Measurements from ENCODE around the gene CARM1.

The CARM1 gene

DNA sequence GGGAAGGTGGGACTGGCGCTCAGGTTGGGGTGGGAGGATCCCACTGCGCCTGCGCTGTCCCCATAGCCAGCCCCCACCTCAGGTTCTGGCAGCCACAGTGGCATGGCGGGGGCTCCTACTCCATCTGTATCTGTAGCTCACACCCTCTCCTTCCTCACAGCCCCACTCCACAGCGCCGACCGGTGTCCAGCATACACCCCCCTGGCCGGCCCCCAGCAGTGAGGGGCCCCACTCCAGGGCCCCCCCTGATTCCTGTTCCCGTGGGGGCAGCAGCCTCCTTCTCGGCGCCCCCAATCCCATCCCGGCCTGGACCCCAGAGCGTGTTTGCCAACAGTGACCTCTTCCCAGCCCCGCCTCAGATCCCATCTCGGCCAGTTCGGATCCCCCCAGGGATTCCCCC lies 41.4 kb upstream of the CARM1 start:
- no peak overlapping the region for H3K4me3 ChIP-seq (ENCODE audit: low read depth, low read length)
- DNase-seq (ENCODE audit: low read depth, low spot score) = no peak
- CTCF ChIA-PET = interaction anchor here (0.9 to 3.0 kb wide), 2 partner anchors 34 to 41 kb away, joined by 3 to 16 read pairs; partner anchors contain the start of gene CARM1
- TF ChIP-seq, protein P1, sequence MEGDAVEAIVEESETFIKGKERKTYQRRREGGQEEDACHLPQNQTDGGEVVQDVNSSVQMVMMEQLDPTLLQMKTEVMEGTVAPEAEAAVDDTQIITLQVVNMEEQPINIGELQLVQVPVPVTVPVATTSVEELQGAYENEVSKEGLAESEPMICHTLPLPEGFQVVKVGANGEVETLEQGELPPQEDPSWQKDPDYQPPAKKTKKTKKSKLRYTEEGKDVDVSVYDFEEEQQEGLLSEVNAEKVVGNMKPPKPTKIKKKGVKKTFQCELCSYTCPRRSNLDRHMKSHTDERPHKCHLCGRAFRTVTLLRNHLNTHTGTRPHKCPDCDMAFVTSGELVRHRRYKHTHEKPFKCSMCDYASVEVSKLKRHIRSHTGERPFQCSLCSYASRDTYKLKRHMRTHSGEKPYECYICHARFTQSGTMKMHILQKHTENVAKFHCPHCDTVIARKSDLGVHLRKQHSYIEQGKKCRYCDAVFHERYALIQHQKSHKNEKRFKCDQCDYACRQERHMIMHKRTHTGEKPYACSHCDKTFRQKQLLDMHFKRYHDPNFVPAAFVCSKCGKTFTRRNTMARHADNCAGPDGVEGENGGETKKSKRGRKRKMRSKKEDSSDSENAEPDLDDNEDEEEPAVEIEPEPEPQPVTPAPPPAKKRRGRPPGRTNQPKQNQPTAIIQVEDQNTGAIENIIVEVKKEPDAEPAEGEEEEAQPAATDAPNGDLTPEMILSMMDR (IDR thresholded peaks at IDR 0.05; ENCODE audit: insufficient read depth, low read length, missing control alignments) = no peak
- POLR2A ChIA-PET = no interaction called here

DNA sequence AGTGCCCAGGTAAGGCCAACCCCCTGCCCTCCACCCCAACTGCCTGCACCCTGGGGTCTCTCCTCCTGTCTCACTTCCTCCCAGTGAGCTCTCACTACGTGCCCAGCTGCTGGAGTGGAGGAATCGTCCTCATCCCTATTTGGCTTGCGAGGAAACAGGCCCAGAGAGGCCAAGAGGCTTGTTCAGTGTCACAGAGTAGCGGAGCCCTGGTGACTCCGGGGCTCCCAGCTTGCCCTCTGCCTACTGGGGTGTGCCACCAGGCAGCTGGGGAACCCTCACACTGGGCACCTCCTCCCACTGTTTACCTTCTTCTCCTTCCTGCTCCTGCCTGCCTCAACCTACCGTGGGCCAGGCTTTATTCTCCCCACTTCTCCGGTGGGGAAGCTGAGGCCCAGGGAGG lies 41.0 kb upstream of the CARM1 start:
- ChIA-PET CTCF (interaction anchor here (0.8 kb wide), 1 partner anchor 114 kb away, joined by 3 read pairs; no protein-coding TSS in a partner anchor), POLR2A (no interaction called here)
- no peak overlapping the region for H3K4me3 ChIP-seq (ENCODE audit: low read depth, low read length)
- no peak for DNase-seq (ENCODE audit: low read depth, low spot score)
- TF ChIP-seq, protein P1 (IDR thresholded peaks at IDR 0.05; ENCODE audit: insufficient read depth, low read length, missing control alignments) = no peak

DNA sequence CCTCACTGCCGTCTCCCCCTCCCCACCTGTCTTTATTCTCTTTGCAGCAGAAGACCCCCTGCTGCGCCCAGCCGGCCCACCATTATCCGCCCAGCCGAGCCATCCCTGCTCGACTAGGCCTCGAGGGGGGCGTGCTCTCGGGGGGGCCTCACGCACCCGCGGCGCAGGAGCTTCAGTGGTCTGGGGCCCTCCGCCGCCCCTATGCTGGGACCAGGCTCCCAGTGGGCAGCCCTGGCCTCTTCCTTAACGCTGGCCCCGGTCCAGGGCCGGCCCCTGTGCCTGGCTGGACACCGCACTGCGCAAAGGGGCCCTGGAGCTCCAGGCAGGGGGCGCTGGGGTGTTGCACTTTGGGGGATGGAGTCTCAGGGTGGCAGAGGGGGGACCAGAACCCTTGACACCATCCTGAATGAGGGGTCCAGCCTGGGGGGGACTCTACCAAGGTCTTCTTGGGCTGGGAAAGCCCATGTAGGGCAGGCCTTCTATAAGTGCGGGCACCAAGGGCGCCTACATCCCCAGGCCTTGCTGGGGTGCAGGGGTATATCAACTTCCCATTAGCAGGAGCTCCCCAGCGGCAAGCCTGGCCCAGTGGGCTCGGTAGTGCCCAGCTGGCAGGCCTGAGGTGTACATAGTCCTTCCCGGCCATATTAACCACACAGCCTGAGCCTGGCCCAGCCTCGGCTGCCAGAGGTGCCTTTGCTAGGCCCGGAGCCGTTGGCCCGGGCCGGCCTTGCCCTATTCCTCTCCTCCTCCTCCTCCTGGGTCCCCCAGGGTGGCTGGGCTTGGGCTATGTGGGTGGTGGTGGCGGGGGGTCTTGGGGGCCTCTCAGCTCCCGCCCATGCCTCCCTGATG lies 40.2 kb upstream of the CARM1 start:
- ChIA-PET CTCF (interaction anchor here (0.8 to 1.3 kb wide), 2 partner anchors 40 to 114 kb away, joined by 3 read pairs; no protein-coding TSS in a partner anchor), POLR2A (no interaction called here)
- H3K4me3 ChIP-seq (ENCODE audit: low read depth, low read length) = no peak overlapping the region
- no peak for DNase-seq (ENCODE audit: low read depth, low spot score)
- TF ChIP-seq, protein P1 (IDR thresholded peaks at IDR 0.05; ENCODE audit: insufficient read depth, low read length, missing control alignments) = no peak

DNA sequence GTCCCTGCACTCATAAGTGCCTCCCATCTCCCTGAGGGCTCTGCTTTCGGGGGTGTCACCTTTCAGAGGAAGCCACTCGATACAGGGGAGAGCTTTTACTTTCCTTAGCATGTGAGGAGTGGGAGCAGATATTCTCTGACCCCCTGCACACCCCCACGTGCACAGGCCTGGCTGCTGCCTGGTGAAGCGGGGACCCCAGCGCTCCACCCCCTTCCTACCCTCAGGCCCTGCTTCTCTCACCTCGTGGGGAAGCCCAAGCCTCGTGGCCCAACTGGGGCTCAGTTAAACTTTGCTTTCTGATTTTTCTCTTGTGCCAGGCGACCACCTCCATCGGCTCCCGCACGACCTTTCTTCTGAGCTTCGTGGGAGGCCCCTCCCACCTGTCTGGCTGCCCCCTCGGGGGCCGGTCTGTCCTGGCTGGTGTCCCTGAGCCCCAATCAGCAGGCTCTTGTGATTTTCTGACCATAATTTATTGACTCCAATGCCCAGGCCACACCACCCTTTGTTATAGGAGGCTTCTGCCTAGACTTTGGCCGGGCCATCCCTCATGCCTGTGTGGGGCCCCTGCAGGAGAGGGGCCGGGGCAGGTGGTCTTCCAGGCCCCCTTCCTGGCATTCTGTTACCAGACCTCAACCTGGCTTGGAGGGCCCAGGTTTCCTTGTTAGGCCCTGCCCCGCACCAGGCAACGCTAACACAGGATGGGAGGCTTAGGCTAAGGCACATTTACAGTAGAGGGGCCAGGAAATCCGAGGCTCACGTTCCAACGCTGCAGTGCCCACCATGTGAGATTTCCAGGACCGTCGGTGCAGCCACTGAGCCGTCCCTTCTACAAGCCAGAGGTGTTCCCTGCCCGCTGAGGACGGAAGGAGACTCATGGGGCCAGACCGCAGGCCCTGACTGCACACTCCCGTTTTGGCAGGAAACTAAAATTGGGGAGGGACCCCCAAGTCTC lies 39.1 kb upstream of the CARM1 start:
- DNase-seq (ENCODE audit: low read depth, low spot score) = no peak
- ChIA-PET POLR2A (no interaction called here), CTCF (interaction anchor here (0.6 to 1.3 kb wide), 4 partner anchors 12 to 115 kb away, joined by 3 to 6 read pairs (median 4); partner anchors contain the start of gene DNM2)
- TF ChIP-seq, protein P1 (IDR thresholded peaks at IDR 0.05; ENCODE audit: insufficient read depth, low read length, missing control alignments) = no peak
- no peak overlapping the region for H3K4me3 ChIP-seq (ENCODE audit: low read depth, low read length)

DNA sequence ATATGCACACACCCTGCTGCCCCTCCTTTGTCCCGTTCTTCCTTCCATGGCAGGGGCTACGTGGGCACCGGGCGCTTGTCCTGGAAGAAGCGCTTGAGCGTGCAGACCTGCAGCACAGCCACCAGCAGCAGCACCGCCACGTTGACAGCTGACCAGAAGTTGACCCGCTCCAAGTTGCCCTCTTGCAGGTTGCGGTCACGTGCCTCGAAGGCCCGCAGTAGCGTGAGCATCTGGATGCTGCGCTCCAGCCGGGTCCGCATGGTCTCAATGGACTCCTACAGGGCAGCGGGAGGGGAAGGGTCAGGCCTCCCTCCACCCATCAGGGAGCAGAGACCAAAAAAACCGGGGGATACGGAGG lies 38.4 kb upstream of the CARM1 start:
- DNase-seq (ENCODE audit: low read depth, low spot score) = no peak
- ChIA-PET POLR2A (no interaction called here), CTCF (interaction anchor here (1.0 to 1.3 kb wide), 3 partner anchors 9 to 116 kb away, joined by 3 to 6 read pairs (median 4); partner anchors contain the start of gene DNM2)
- no peak overlapping the region for H3K4me3 ChIP-seq (ENCODE audit: low read depth, low read length)
- TF ChIP-seq, protein P1 (IDR thresholded peaks at IDR 0.05; ENCODE audit: insufficient read depth, low read length, missing control alignments) = no peak
